Kidney epithelial cell (primary cell): ENCODE measurements around the gene KHDC1L. TPM values are rescaled to one million over a fixed set of nuclear protein-coding genes. Genes with fewer than 3 reads are reported as not detected.
"Not testable (repeated sequence)": the region's sequence is repeated elsewhere in the genome, so short reads cannot be mapped to it uniquely, and the experiment has no call there.

Experiments
- DNase-seq: peaks from one replicate; pipeline ENCODE4 v3.0.0-alpha.2; 2010; ENCODE audit warnings: low read depth
- H3K27me3 ChIP-seq: 2 replicates; pipeline ENCODE4 v1.6.0; 2011; ENCODE audit warnings: low read length; ENCODE audit not compliant: control insufficient read depth, insufficient read depth
- H3K36me3 ChIP-seq: 2 replicates; pipeline ENCODE4 v1.5.1; 2011; ENCODE audit warnings: low read length; ENCODE audit not compliant: control insufficient read depth, insufficient read depth
- H3K4me3 ChIP-seq: 2 replicates; pipeline ENCODE4 v1.5.1; 2011; ENCODE audit warnings: low read depth, mild to moderate bottlenecking, control low read depth, low read length
- total RNA-seq: library from RNA; depleted of rRNA; stranded (reverse); fragments of >200 nt; gene quantifications from 2 replicates; pipeline ENCODE4 v1.2.3, GENCODE V29; 2015
- TF ChIP-seq, protein P1 (sequence below): IDR thresholded peaks from 2 replicates; pipeline ENCODE4 v1.5.1; 2011; ENCODE audit warnings: mild to moderate bottlenecking, moderate library complexity, low read length, control low read depth, inconsistent platforms; ENCODE audit not compliant: insufficient read depth, poor library complexity, severe bottlenecking

Gene KHDC1L
- total RNA-seq, 1 donor from 2014 or later: not detected

- H3K4me3 ChIP-seq: no peak overlapping the region
- TF ChIP-seq, protein P1, sequence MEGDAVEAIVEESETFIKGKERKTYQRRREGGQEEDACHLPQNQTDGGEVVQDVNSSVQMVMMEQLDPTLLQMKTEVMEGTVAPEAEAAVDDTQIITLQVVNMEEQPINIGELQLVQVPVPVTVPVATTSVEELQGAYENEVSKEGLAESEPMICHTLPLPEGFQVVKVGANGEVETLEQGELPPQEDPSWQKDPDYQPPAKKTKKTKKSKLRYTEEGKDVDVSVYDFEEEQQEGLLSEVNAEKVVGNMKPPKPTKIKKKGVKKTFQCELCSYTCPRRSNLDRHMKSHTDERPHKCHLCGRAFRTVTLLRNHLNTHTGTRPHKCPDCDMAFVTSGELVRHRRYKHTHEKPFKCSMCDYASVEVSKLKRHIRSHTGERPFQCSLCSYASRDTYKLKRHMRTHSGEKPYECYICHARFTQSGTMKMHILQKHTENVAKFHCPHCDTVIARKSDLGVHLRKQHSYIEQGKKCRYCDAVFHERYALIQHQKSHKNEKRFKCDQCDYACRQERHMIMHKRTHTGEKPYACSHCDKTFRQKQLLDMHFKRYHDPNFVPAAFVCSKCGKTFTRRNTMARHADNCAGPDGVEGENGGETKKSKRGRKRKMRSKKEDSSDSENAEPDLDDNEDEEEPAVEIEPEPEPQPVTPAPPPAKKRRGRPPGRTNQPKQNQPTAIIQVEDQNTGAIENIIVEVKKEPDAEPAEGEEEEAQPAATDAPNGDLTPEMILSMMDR: no peak
- H3K36me3 ChIP-seq: no peaks in the 10 kb centered on the region
- H3K27me3 ChIP-seq: no peaks in the 10 kb centered on the region
- no peak for DNase-seq
These were observed 24.6 kb downstream of the KHDC1L start for GRCh38 chr6:73200735-73201134.

DNA sequence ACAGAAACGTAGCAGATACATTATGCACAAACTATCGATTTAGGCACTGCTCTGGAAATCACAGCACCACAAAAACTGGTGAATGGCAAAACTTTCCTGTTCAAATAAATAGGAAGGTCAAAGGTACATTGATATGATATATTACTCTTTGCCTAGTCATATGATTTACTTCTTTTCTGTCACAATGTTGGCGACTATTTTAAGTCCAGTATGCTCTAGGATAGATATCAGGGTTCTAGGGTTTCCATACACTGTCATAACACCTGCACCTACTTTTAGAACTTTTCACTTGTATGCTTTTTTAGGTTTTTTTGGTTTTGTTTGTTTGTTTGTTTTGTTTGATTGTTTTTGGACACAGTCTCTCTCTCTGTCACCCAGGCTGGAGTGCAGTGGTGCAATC, 25.0 kb downstream of the KHDC1L start:
- H3K4me3 ChIP-seq: no peak overlapping the region
- DNase-seq: no peak
- H3K27me3 ChIP-seq: no peaks in the 10 kb centered on the region
- H3K36me3 ChIP-seq: no peaks in the 10 kb centered on the region
- TF ChIP-seq, protein P1: no peak

DNA sequence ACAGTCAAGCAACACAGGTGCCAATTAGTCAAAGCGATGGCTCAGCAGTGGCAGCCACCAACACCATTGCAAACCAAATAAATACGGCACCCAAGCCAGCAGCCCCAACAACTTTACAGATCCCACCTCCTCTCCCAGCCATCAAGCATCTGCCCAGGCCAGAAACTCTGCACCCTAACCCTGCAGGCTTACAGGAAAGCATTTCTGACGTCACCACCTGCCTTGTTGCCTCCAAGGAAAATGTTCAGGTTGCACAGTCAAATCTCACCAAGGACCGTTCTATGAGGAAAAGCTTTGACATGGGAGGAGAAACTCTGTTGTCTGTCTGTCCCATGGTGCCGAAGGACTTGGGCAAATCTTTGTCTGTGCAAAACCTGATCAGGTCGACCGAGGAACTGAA, 30.6 kb downstream of the KHDC1L start:
- TF ChIP-seq, protein P1: no peak
- no peak overlapping the region for H3K4me3 ChIP-seq
- no peaks in the 10 kb centered on the region for H3K36me3 ChIP-seq
- no peaks in the 10 kb centered on the region for H3K27me3 ChIP-seq
- DNase-seq: no peak

GRCh38 chr6:73193302-73193701, 32.0 kb downstream of the KHDC1L start:
- not testable (repeated sequence) for H3K27me3 ChIP-seq, DNase-seq, H3K36me3 ChIP-seq, H3K4me3 ChIP-seq

GRCh38 chr6:73182021-73182607, 43.2 kb downstream of the KHDC1L start:
- Histone ChIP-seq H3K36me3 (no peaks in the 10 kb centered on the region), H3K27me3 (no peaks in the 10 kb centered on the region), H3K4me3 (no peak overlapping the region)
- no peak for DNase-seq
- TF ChIP-seq, protein P1: no peak

DNA sequence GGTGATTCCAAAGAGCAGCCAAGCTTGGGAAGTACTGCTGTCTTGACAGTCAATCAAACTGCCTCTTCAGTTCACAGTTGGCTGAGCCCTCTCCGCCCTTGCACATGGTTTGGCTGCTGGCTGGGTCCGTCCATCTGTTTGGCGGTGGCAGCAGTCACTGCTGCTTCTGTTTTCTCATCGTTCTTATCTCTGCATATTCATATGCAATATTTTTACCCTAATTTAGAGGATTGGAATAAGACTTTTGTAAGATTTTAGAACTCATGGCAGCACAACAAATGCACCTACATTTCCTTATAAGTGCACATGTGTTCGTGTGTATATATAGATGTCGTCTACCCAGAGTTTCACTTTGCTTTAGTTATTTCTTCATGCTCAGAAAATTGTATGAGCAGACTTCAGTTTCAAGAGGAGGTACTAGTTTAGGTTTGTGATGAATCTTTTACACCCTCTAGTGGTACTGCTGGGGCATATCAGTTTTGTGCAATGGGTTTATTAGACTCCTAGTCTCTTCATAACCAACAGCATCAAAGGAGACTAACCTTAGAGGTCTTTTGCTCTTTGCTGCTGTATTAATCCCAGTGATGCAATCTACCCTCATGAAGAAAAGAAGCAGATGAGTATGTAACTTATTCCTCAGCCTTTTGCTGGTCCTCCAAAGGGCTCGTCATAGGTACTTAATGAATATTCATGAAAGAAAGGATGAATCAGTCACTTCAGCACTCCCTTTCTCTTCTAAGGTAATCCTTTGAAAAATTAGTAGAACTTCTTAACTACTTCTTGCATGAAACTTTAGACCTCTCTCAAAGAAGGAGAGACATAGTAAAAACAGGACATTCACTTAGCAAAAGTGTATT, 44.3 kb downstream of the KHDC1L start:
- peak overlapping the region; percentile 1 for H3K4me3 ChIP-seq
- TF ChIP-seq, protein P1: peak; percentile 77
- peak; percentile 38 for DNase-seq
- no peaks in the 10 kb centered on the region for H3K27me3 ChIP-seq
- H3K36me3 ChIP-seq: no peaks in the 10 kb centered on the region
